Activated CD8-positive, alpha-beta memory T cell treated with anti-CD3 and anti-CD28 coated beads, Interleukin-2, amount 50 U/mL, for 48 hours (primary cell): ENCODE results near the gene CHIA.

Experiments used
- DNase-seq: peaks from one replicate; pipeline ENCODE4 v3.0.0-alpha.2; 2020

The CHIA gene

DNA sequence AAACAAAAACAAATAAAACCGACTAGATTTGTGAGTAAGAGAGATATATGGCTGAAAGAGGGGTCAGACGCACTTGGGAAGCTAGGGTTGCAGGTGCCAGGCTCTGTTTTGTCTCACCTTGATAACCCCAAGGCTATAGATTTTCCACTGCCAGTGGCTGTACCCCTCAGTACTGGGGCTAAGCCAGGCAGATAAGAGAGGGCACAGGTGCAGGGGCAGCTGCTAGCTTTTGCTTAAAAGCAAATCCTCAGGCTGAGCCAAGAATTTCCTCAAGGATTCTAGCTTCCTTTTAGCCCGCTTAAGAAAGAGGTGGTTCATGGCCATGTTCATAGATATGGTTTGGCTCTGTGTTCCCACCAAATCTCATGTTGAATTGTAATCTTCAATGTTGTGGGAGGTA, 79.0 kb downstream of the CHIA start:
- DNase-seq, result no peak
